IPS-NIHi7 (cell line): Measurements from ENCODE around the gene LRRK1.

Source experiments
- DNase-seq: peaks from one replicate; pipeline ENCODE4 v3.0.0; 2012; ENCODE audit warnings: mixed read lengths; ENCODE audit errors: extremely low spot score

LRRK1 gene

GRCh38 chr15:101112336-101113113, 193.4 kb downstream of the LRRK1 start:
- DNase-seq: no peak

DNA sequence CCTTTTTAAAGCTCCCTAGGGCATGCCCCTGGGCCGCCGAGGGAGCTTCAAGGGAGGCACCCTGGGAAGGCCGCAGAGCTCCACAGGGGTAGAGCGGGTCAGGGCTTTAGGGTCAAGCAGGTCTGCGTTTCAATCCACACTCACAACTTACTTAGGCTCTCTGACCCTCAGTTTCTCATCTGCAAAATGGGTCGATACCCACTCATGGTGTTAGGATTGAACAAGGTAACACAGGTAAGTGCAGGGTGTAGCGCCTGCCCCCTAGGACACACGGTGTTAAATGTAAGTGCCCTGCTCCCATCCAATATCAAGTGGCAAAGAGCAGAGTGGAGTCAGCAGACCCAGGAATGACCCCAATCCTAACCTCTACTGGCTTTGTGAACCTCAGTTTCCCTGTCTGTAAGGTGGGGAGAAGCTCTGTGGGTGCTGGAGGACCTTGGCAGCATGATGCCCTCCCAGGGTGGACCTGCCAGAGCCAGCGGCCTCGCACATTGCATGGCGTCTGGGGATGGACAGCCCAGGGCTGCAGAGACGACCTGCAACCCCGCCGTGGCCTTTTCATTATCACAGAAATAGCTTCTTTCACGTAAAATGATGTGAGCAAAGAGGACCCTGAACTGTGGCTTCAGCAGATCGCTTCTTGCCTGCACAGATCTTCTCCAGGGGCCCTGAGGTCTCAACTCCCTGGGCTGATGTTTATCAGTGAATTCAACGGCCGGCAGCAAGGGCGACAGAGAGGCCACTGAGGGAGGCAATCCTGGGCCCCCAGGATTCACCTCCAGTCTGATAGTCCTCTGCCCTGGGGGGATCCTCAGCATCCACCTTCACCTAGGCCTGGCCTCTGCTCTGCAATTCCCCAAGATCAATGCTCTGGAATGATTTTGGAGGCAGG, 194.2 kb downstream of the LRRK1 start:
- DNase-seq: no peak

DNA sequence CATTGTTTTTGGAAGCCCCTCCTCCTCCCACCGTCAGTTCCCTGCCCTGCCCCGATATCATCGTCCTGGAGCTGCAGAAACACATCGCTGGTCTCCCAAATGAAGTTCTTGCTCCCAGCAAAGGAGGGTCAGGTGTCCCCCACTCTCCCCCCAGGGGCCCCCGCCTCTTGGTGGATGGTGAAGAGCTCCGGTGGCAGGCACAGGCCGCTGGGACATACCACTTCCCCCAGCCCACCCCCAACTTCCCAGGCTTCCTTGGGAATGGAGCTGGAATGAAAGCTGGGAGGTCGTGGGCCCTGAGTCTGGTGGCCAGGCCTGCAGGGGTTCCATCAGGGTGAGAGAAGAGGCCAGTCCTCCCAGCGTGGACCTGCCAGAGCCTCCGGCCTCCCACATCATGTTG, 195.0 kb downstream of the LRRK1 start:
- no peak for DNase-seq

DNA sequence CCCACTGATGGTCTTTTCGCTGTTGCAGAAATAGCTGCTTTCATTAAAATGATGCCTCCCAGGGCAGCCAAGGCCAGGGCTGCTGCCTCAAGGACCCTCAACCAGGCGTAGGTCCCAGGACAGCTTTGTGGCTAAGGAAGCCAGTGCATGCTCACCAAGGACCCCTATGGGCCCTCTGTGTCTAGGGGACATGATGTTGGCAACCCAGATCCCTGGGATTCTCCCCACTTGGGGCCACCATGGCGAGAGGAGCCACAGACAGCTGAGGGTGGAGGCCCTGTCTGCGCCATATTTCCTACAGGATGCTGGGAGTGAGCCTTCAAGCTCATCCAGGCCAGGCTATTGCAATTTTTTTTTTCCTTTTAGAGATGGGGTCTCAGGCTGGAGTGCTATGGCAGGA, 195.5 kb downstream of the LRRK1 start:
- no peak for DNase-seq

DNA sequence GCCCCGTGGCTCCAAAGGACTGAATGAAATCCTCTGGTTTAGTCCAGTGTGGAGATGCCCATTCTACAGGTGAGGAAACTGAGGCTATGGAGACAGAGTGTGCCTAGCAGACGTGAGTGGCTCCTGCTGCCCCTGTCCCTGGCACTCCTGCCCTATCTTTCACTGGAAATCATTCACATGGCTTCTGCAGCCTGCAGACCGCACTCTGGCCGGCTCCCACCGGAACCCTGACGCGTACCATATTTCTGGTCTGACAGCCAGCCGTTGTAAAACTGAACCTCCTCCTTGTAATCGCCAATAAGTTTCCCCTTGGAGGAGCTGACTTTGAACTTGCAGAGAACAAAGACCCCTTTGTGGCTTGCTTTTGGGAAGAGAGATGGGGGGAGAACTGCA, 196.2 kb downstream of the LRRK1 start:
- DNase-seq: no peak

DNA sequence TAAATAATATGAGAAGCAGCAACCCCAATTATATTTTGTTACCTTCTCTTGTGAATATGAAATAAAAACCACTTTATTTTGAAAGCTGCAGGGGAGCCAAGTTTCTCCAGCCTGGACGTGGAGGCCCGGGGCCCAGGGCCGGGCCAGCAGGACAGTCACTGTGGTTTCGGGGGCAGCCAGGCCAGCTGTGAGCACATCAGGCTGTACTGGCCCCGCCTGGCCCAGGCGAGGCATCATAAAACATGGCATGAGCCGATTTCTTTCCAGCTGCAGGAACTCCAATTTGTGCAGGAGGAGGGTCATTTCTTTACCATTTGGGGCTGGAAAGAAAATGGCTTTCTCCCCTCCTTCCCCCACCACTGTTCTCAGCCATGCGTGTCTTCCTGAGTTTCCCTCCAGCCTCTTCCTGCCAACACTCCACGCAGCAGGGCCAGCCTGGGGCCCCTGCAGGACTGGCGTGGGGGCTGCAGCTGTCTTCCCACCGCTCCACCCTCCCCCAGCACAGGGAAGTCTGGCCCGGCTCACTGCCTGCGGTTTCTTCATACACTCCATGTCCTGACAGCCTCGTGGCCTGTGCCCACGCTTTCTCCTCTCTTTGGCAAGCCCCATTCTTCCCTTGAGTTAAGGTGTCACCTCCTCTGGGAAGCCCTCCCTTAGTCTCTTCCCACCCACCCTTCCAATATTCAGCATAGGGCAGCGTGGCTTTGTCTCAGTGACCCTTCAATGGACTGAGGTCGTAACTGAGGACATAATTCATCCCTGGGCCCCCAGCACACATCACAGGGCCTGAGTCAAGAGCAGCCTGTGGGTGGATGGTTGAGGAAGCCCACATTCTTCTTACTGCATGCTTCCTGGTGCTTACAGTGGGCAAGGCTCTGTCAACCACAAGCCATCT, 196.9 kb downstream of the LRRK1 start:
- no peak for DNase-seq

DNA sequence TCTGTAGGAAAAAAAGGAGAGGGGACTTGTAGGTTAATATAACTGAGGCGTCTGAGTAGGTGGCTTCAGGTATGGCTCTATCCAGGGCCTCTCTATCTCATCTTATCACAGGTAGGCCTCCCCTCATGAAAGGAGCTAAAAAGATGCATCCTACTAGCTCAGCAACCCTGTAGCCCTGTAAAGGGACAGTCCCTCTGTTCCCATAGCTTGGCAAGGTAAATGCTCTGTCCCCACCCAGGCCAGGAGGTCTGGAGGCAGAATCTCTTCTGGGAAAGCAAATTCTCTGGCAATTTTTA, 197.5 kb downstream of the LRRK1 start:
- DNase-seq: no peak

DNA sequence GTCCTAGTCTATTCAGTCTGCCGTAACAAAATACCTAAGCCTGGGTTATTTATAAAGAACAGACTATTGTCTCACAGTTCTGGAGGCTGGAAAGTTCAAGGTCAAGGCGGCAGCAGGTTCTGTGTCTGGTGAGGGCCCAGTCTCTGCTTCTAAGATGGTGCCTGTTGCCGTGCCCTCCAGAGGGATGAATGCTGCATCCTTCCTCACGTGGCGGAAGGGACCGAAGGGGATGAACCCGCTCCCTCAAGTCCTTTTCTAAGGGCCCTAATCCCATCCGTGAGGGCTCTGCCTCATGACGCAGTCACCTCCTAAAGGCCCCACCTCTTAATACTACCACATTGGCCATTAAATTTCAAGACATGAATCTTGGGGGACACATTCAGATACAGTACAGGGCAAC, 199.0 kb downstream of the LRRK1 start:
- no peak for DNase-seq

DNA sequence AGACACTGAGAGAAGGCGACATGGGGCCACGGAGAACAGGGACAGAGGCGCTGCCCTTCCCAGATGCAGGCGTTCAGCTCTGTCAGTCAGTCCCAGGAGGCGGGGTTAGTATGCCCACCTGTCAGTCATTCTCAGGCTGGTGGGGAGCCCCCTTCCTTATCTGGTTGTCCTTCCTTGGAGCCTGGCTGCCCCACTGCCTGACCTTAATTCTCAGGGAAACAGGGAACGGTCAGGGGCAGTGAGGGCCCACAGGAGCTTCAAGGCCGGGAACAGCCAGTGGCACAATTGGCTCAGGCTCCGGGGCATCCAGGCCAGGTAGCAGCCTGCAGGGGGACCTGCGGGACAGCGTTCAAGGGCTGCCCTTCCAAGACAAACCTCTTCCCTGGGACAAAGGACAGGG, 199.5 kb downstream of the LRRK1 start:
- DNase-seq: no peak

DNA sequence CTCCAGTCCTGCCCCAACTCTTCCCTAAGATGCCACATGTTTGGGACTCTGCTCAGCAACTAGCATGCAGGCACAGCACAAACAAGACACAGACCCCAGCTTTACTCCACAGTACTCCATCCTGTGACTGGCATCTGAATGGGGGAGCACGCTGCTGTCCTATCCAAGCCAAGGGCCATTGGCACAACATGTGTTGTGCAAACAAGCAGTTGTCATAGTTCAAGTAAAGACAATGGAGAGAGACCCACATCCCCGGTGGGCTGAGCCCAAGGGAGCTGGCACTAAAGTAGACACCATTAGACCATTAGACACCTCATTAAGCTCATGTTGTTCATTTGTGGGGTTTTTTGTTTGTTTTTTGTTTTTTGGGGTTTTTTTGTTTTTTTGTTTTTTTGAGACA, 200.0 kb downstream of the LRRK1 start:
- DNase-seq: no peak
